ENCODE results near the gene PRSS2.

The PRSS2 gene

DNA sequence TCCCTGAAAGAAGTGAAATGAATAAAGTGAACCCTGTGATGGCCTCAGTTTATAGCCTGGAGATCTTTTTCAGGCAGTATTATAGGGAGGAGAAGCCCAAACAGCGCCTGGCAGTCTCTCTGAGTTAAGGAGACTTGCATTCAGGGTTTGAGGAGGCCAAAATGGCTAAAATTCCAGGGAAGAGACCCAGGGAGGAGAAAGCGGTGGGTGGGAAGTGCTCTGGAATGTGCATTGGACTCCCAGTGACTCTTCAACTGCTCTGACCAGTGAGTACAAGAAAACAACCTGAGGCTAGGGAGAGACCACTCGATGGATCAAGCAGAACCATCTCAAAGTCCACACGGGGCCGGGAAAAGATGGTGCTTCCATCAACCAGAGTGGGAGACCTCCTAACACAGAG, 48.8 kb downstream of the PRSS2 start:
- DNase-seq (ENCODE audit: extremely low read depth in 1 of 2, low read depth in 1 of 2) = no peak

DNA sequence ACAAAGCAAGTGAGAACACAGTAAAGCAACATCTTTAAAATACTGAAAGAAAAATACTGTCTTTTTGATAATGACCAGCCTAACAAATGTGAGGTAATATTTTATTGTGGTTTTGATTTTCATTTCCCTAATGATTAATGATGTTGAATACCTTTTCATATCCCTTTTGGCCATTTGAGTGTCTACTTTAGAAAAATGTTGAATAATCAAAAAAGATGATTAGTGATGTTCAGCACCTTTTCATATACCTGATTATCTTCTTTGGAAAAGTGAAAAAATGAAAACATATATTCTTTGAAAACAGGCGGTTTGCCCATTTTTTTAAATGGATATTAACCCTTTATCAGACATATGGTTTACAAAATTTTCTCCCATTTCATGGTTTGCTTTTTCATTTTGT, 51.9 kb downstream of the PRSS2 start:
- no peak for DNase-seq (ENCODE audit: extremely low read depth in 1 of 2, low read depth in 1 of 2)

All from stimulated activated CD8-positive, alpha-beta memory T cell treated with anti-CD3 and anti-CD28 coated beads, Interleukin-7, amount 100 ng/mL, for 48 hours (primary cell).